Panc1 (cell line): ENCODE measurements around the gene RGMB.

Source experiments
- CTCF ChIP-seq: fragments of 450-650 bp; IDR thresholded peaks from 2 replicates; pipeline ENCODE4 v1.5.1; 2017; ENCODE audit warnings: mild to moderate bottlenecking
- POLR2AphosphoS5 ChIP-seq: IDR thresholded peaks from 2 replicates; pipeline ENCODE4 v1.6.1; 2012; ENCODE audit warnings: mild to moderate bottlenecking, low read depth, low read length, moderate library complexity

- no peak for TF ChIP-seq CTCF
- TF ChIP-seq POLR2AphosphoS5: no peak
These were observed 13.8 kb downstream of the RGMB start for GRCh38 chr5:98787131-98787719.
